ENCODE results near the gene TOR3A. TPM values are rescaled to one million over a fixed set of nuclear protein-coding genes. Genes with fewer than 3 reads are reported as not detected.

The TOR3A gene
- total and polyA plus RNA-seq, 2 of the 13 experiments (the other 11 are each of a cell fraction or from before 2014, with no cell fraction given): 14.7 to 28.4 TPM

- TF ChIP-seq SOX6 (IDR thresholded peaks at IDR 0.05) (no peak), SOX6 (CRISPR knock-in tag; IDR thresholded peaks at IDR 0.05) (peak; percentile 58; the same call in 1 of the 2 replicates), SOX13 (IDR thresholded peaks at IDR 0.05) (no peak), SOX13 (CRISPR knock-in tag; conservative IDR thresholded peaks at IDR 0.05 in 1 of 2, IDR thresholded peaks at IDR 0.05 in 1 of 2) (peak in 1 of 2 experiments; percentile 55; a peak in 1 of 4 replicates), HOXA7 (CRISPR knock-in tag; IDR thresholded peaks at IDR 0.05) (0 out of 2 replicates have a peak, but pooled peaks have one; percentile 16), DPF2 (CRISPR knock-in tag; IDR thresholded peaks at IDR 0.05; ENCODE audit: borderline replicate concordance, low read depth) (no peak), ZNF446 (CRISPR knock-in tag; IDR thresholded peaks at IDR 0.05) (no peak), ZNF670 (CRISPR knock-in tag; IDR thresholded peaks at IDR 0.05; ENCODE audit: borderline replicate concordance) (no peak), GLI4 (CRISPR knock-in tag; IDR thresholded peaks at IDR 0.05; ENCODE audit: borderline replicate concordance) (no peak), HNRNPK (IDR thresholded peaks at IDR 0.05; ENCODE audit: low read depth, low read length, poor library complexity, severe bottlenecking) (no peak), AKNA (CRISPR knock-in tag; IDR thresholded peaks at IDR 0.05; ENCODE audit: borderline replicate concordance) (no peak), SOX5 (CRISPR knock-in tag; IDR thresholded peaks at IDR 0.05; ENCODE audit: borderline replicate concordance) (peak; percentile 44; the same call in 1 of the 2 replicates), CREM (IDR thresholded peaks at IDR 0.05) (no peak), CREM (CRISPR knock-in tag; IDR thresholded peaks at IDR 0.05) (no peak), GATAD2A (CRISPR knock-in tag; IDR thresholded peaks at IDR 0.05) (peak; percentile 57; the same call in 1 of the 2 replicates), THRA (CRISPR knock-in tag; IDR thresholded peaks at IDR 0.05; ENCODE audit: borderline replicate concordance) (peak; percentile 50; the same call in 1 of the 2 replicates)
- TF ChIP-seq, protein P1, sequence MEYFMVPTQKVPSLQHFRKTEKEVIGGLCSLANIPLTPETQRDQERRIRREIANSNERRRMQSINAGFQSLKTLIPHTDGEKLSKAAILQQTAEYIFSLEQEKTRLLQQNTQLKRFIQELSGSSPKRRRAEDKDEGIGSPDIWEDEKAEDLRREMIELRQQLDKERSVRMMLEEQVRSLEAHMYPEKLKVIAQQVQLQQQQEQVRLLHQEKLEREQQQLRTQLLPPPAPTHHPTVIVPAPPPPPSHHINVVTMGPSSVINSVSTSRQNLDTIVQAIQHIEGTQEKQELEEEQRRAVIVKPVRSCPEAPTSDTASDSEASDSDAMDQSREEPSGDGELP (IDR thresholded peaks at IDR 0.05; ENCODE audit: borderline replicate concordance, low read depth): peak; percentile 36; the same call in 1 of the 2 replicates
- TF ChIP-seq, protein P2, sequence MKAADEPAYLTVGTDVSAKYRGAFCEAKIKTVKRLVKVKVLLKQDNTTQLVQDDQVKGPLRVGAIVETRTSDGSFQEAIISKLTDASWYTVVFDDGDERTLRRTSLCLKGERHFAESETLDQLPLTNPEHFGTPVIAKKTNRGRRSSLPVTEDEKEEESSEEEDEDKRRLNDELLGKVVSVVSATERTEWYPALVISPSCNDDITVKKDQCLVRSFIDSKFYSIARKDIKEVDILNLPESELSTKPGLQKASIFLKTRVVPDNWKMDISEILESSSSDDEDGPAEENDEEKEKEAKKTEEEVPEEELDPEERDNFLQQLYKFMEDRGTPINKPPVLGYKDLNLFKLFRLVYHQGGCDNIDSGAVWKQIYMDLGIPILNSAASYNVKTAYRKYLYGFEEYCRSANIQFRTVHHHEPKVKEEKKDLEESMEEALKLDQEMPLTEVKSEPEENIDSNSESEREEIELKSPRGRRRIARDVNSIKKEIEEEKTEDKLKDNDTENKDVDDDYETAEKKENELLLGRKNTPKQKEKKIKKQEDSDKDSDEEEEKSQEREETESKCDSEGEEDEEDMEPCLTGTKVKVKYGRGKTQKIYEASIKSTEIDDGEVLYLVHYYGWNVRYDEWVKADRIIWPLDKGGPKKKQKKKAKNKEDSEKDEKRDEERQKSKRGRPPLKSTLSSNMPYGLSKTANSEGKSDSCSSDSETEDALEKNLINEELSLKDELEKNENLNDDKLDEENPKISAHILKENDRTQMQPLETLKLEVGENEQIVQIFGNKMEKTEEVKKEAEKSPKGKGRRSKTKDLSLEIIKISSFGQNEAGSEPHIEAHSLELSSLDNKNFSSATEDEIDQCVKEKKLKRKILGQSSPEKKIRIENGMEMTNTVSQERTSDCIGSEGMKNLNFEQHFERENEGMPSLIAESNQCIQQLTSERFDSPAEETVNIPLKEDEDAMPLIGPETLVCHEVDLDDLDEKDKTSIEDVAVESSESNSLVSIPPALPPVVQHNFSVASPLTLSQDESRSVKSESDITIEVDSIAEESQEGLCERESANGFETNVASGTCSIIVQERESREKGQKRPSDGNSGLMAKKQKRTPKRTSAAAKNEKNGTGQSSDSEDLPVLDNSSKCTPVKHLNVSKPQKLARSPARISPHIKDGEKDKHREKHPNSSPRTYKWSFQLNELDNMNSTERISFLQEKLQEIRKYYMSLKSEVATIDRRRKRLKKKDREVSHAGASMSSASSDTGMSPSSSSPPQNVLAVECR (CRISPR knock-in tag; IDR thresholded peaks at IDR 0.05; ENCODE audit: borderline replicate concordance): peak; percentile 41; the same call in 1 of the 2 replicates
Measured at GRCh38 chr1:179089827-179090482, 8.1 kb downstream of the TOR3A start (continued).

Measured in HepG2 (cell line).